NCI-H146 treated with DMSO at 0.1 percent for 48 hours (cell line): ENCODE results near the gene WDR7.

Experiments
- DNase-seq: peaks from one replicate; lab custom pipeline; 2025; ENCODE audit not compliant: unreplicated experiment; lab: John Stamatoyannopoulos, UW

WDR7 gene

DNA sequence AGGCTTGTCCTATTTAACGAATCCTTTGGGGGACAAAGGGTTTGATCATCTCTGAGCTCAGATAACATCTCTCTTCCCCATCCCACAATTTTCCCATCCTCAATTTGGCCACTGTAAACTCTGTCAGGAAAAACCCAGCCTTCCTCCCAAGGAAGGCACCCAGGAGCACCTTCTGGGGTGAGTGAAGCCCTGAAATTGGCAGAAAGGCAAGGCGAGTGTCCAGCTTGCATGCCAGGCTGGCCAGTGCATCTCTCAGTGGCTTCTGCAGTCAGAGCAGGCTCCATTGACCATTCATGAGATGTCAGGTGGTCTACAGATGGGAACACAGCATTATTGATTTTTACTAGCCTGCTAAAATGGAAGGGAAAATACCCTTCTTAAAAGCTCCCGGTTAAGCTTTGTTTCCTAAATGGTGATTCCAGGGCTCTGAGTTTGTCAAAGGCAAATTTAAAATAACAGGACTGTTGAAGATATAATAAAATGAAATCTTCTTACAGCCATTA, 412.5 kb downstream of the WDR7 start:
- DNase-seq = no peak

- no peak for DNase-seq
Observed at GRCh38 chr18:57073501-57074187, 422.5 kb downstream of the WDR7 start.

- DNase-seq = no peak
Observed at GRCh38 chr18:57075716-57076400, 424.7 kb downstream of the WDR7 start.

DNA sequence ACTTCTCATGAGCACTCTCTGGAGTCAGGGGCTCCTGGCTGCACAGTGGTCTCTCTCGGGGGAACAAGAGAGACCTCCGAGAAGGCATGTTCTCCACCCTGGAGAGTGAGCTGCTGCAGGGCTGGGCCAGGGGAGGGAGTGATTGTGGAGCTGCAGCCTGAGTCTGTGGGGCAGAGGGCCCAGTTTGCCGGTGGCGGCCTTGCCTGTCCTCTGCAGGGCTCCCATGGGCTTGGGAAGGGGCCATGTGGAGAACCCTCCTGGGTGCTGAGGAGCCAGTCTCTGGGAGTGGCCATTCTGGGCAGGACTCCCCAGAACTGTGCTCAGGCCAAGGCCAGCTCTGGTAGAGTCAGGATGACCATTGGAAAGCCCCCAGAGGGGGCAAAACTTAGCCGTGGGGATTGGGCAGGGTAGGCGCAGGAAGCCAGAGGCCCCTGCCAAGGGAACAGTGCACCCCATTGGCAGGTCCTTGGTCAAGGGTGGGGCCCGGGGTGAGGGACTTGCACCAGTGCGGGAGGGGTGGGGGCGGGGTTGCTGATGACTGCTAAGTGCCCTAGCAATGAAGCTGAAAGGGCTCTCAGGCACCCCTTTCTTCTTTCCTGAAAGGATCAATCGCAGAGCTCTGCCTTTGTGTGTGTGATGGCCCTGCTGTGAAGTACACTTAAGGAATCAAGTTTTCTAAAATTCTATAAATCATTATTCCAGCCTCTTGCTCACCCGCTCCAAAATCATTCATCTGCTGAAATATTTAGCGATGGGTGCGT, 426.0 kb downstream of the WDR7 start:
- DNase-seq = no peak

- no peak for DNase-seq
Observed at GRCh38 chr18:57077786-57078552, 426.8 kb downstream of the WDR7 start.

DNA sequence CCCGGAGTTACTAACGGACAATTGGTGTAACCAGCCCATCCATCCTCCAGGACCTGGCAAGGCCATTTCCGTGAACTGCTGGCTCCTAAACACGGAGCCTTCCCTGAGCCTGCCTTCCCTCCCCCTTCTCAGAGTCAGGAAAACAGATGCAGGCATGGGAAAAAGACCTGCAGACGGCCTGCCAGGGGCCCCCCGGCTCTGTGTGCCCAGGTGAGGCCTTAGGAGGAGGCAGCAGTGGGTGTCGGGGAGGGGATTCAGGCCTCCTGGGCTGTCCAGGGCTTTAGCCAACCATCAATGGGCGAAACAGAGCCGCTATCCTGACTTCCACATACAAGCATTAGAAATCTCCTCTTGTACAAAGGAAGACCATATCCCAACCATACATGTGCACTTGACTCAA, 427.5 kb downstream of the WDR7 start:
- DNase-seq = no peak

DNA sequence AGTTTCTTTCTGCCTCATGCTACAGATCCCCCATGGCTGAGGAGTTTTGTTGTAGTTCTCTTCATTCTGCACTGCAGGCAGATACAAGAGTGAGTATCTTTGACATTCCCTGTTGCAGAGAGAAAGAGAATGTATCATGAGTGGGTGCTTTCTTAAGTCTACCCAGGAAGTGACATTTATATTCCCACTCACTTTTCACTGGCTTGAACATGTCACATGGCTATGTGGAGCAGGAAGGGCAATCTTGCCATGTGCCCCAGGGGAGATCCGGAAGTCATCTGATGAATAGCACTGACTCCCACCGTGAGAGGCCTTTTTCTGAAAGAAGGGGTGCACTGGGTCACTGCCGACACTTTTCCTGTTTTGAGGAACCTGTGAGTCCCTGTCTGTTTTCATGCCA, 429.3 kb downstream of the WDR7 start:
- no peak for DNase-seq

GRCh38 chr18:57081899-57082298, 430.7 kb downstream of the WDR7 start:
- DNase-seq = no peak

GRCh38 chr18:57083485-57083884, 432.3 kb downstream of the WDR7 start:
- no peak for DNase-seq

GRCh38 chr18:57084331-57085271, 433.4 kb downstream of the WDR7 start:
- DNase-seq = no peak

DNA sequence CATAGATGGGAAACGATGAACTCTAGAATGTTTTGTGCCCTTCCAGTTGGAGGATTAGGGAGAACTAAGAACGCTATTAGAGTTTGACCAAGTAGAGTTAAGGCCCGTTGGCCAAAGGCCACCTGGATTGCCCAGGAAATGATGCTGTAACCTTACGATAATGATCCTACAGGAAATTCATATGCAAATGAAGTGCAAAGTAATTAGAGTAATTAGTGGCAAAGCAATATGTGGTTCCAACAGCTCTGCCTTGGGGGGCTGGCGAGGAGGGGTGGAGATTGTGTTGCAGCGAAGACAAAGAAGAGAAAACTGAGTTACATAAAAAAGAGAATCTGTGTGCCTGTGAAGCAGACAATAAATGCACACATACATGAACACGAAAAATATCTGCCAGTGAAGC, 434.2 kb downstream of the WDR7 start:
- no peak for DNase-seq

DNA sequence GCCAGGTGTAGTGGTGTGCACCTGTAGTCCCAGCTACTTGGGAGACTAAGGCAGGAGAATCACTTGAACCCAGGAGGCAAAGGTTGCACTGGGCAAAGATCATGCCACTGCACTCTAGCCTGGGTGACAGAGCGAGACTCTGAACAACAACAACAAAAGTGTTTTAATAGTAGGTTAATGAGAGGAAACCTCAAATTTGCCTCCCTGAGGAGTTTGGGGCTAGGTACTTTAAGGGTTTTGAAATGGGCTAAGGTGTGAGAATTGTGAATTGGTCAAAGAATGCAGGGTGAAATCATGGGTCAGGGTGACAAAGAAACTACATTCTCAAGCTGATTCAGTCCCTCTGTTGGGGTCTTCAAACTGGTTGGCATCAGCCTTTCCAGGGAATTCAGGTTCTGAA, 435.0 kb downstream of the WDR7 start:
- no peak for DNase-seq
